Activated naive CD4-positive, alpha-beta T cell treated with anti-CD3 and anti-CD28 coated beads, Interleukin-2, amount 50 U/mL, for 72 hours (primary cell): Measurements from ENCODE around the gene MAP3K8. TPM values are rescaled to one million over a fixed set of nuclear protein-coding genes. Genes with fewer than 3 reads are reported as not detected.
"Not testable (repeated sequence)": the region's sequence is repeated elsewhere in the genome, so short reads cannot be mapped to it uniquely, and the experiment has no call there.

Experiments
- ATAC-seq, 2 donors: fragments of 150-1000 bp; cut with Tn5 transposase; 2 replicates each; pipeline ENCODE4 v1.10.0; 2021; ENCODE audit warnings: mild to moderate bottlenecking in 2 of 2, moderate library complexity in 2 of 2
- DNase-seq, 2 donors: peaks; one replicate each; pipeline ENCODE4 v3.0.0; 2021 to 2022; ENCODE audit warnings: low spot score in 2 of 2
- H3K27ac Mint-ChIP-seq, 2 donors: one replicate each; pipeline ENCODE4 v1.8.0; 2022; ENCODE audit warnings: mild to moderate bottlenecking in 2 of 2, mixed read lengths in 2 of 2
- H3K36me3 Mint-ChIP-seq, 2 donors: one replicate each; pipeline ENCODE4 v1.8.0; 2022; ENCODE audit warnings: mixed read lengths in 2 of 2
- H3K9me3 Mint-ChIP-seq, 2 donors: one replicate each; pipeline ENCODE4 v1.8.0; 2022; ENCODE audit warnings: mixed read lengths in 2 of 2
- total RNA-seq, 2 donors: library from RNA; stranded (reverse); gene quantifications; one replicate each; pipeline ENCODE4 v1.2.3, GENCODE V29; 2022

The MAP3K8 gene
- total RNA-seq, 2 donors from 2014 or later, result 20.2 to 25.8 TPM

DNA sequence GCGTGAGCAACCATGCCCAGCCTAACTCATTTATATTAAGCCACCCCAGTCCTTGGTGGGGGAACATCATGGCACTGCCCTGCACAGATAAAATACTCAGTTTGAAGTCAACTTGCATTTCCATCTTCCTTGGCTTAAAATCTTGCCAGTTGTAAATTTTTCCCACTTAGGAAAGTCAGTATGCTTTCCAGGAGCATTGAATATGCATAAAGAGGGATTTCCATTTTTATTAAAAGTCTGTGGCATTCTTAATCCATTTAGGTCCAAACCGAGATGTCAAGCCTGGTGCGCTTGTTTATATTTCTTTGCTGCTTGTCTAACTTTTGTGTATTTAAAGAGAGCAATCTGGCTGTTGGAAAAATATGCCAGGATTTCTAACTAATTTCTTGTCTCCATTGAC, 26.1 kb downstream of the MAP3K8 start:
- DNase-seq, result no peak
- H3K36me3 Mint-ChIP-seq, result peaks cover 9 to 14% of the 10 kb centered on the region in 2 donors
- no peak overlapping the region for H3K27ac Mint-ChIP-seq
- H3K9me3 Mint-ChIP-seq, result no peaks in the 10 kb centered on the region
- ATAC-seq, result no peak

DNA sequence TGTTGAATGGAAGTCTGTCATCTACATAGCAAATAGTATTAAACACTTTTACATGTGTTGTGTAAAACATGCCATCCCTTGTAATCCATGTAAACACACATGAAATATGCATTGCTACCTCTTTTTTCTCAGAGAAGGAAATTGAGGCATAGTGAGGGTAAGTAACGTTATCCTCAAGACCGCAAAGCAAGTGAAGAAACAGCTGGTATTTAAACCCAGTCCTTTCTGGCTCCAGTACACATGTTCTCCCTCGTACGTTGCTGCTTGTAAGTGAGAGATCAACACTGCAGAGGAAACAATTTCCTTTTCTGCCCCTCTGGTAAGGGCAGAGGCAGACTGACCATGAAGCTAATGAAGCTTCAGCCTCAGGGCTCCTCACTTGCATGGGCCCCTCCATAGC, 28.5 kb downstream of the MAP3K8 start:
- ATAC-seq (no peak), DNase-seq (no peak)
- Mint-ChIP-seq H3K9me3 (no peaks in the 10 kb centered on the region), H3K36me3 (peaks cover 9 to 14% of the 10 kb centered on the region in 2 donors), H3K27ac (no peak overlapping the region)

DNA sequence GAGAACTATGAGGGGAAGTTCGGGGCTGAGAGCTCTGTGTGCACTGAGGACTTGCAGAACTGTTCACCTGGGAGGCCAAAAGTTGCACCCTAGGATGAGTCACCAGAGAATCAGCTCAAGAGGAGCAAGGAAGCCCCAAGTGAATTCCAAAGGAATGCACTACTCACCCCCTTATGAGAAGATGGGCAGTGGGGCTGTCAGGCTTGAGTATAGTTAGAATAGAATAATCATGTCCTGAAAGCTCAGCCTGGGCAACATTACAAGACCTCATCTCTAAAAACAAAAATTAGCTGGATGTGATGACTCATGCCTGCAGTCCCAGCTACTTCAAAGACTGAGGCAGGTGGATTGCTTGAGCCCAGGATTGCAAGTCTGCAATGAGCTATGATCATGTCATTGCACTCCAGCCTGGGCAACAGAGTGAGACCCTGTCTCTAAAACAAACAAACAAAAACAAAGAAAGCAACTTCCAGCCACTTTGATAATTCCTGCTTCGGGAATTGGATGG, 30.0 kb downstream of the MAP3K8 start:
- H3K36me3 Mint-ChIP-seq, result peaks cover 9 to 14% of the 10 kb centered on the region in 2 donors
- no peak for DNase-seq
- peak; percentile 37 to 69 for ATAC-seq
- no peak overlapping the region for H3K27ac Mint-ChIP-seq
- H3K9me3 Mint-ChIP-seq, result no peaks in the 10 kb centered on the region

DNA sequence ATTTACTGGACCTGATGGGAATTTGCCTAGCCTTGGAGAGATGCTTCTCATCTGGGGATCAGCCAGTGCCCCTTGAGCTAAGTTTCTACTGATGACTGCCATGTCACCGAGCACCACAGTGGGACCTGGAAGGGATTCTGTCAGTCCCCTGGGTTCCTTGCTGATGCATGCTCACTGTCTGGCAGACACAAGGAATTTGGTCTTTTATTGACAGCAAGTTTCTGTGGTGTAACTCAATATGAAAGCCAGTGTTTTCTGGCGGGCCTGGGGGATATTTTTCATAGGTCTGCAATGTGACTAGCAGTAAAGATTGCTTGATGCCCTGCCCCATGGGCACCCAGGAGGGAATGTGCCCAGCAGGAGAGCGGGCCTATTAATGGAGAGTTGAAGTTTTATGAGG, 30.7 kb downstream of the MAP3K8 start:
- no peak overlapping the region for H3K27ac Mint-ChIP-seq
- H3K9me3 Mint-ChIP-seq, result no peaks in the 10 kb centered on the region
- DNase-seq, result no peak
- ATAC-seq, result no peak
- H3K36me3 Mint-ChIP-seq, result peaks cover 9 to 13% of the 10 kb centered on the region in 2 donors

DNA sequence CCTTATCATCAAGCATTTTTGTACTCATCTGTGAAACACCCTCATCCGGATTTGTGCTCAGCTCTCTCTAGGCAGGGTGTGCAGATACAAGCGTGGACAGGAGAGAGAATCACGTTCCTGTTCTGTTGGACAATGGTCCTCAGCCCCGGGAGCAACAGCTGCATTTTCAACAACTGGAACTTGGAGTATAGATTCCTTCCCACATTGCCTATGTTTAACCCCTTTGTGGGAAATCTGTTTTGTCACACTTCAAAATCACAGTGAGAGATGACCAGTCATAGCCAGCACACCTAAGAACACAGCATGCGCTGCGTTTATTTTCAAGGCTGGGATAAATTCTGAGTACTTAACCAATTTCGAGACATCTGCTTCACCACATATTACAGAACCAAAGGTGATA, 32.5 kb downstream of the MAP3K8 start:
- H3K36me3 Mint-ChIP-seq, result no peaks in the 10 kb centered on the region
- no peak for DNase-seq
- no peak overlapping the region for H3K27ac Mint-ChIP-seq
- no peak for ATAC-seq
- no peaks in the 10 kb centered on the region for H3K9me3 Mint-ChIP-seq

DNA sequence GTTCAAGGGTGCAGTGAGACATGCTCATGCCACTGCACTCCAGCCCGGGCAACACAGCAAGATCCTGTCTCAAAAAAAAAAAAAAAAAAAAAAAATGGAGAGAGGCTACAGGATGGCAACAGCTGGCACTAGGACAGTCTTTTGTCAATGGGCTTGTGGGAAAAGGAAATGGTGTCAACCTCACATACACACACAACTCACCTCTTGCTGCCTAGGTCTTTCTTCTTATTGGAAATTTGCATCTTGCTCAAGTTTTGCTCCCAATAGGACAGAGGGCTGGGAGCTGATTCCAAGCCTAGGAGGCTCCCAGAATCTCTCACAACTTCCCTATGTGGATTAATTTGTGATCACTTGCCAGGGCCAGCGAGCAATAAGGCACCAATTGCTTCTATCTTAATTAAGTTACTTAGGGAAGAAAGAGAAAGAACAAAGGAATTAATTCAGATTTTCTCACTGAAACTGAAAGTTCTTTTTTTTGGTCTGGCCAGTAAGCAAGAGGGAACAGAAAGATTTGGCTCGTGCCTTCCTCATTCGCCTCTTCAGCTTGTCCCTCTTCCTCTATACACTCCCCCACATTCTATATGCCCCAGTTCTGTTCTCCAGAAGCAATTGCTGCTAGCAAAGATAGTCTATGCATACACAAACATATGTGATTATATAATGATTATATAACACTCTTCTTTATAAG, 33.8 kb downstream of the MAP3K8 start:
- Mint-ChIP-seq H3K9me3 (no peaks in the 10 kb centered on the region), H3K36me3 (no peaks in the 10 kb centered on the region), H3K27ac (peak overlapping the region in 1 of 2 donors; percentile 15)
- DNase-seq, result no peak
- no peak for ATAC-seq

DNA sequence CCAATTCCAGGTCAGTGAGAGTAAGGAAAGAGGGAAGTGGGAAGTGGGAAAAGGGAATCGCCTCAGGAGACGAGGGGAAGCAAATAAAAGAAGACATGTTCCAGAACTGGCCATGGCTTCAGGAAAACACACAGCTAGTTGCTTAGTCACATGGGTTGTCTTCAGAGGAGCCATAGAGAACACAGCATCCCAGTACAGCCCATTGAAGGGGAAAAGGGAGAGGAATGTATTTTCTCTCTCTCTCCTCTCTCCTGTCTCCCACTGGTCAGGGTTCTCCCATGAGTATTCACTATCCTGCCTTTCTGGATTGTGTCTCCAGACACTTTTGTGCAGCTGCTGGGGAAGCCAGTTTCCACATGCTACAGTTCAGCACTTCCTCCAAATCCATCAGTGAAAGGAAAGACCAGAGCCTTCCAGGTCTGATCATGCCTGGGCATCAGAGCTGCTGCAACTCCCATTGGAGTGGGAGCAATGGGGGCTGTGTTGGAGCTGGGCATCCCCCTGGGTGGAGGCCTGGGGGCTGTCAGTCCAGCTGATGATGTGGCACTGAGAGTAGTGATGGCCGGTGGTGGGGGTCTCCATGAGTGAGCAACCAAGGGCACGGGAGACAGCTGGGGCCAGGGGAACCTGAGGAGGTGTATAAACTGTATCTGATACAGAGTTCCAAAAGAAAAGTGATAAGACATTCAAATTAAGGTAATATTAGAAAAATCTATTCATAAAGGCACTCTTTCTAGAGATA, 38.6 kb downstream of the MAP3K8 start:
- no peaks in the 10 kb centered on the region for H3K36me3 Mint-ChIP-seq
- ATAC-seq, result no peak
- H3K9me3 Mint-ChIP-seq, result no peaks in the 10 kb centered on the region
- peak overlapping the region in 1 of 2 donors; percentile 10 for H3K27ac Mint-ChIP-seq
- no peak for DNase-seq

DNA sequence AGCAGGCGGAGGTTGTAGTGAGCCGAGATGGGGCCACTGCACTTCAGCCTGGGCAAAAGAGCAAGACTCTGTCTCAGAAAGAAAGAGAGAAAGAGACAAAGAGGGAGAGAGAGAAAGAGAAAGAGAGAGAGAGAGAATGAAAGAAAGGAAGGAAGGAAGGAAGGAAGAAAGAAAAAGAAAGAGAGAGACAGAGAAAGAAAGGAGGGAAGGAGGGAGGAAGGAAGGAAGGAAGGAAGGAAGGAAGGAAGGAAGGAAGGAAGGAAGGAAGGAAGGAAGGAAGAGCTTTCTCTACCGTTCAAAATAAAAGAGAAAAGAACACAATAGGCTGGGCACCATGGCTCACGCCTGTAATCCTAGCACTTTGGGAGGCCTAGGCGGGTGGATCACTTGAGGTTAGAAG, 41.5 kb downstream of the MAP3K8 start:
- H3K27ac Mint-ChIP-seq, DNase-seq, H3K36me3 Mint-ChIP-seq, ATAC-seq, H3K9me3 Mint-ChIP-seq: not testable (repeated sequence)

DNA sequence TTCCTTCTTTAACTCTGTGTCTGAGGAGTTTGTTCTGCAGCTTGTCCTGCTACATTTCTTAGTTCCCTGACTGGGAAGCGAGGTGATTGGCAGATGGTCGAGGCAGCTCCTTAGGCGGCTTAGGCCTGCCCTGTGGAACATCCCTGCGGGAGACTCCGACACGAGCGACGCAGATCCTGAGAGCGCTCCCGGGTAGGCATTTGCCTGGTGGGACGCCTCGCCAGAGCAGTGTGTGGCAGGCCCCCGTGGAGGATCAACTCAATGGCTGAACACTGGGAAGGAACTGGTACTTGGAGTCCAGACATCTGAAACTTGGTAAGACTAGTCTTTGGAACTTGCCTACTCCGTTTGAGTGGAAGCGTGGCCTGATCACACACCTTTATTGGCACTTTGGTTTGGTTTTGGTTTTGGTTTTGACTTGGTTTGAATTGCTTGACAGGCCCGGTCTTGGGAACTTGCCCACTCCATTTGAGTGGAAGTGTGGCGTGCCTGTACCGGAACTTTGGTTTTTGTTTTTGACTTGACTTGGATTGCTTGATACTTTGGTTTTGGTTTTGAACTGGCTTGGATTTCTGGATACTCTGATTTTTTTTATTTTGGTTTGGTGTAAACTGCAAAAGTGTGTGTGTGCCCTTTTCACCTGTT, 42.6 kb downstream of the MAP3K8 start:
- Mint-ChIP-seq H3K27ac (no peak overlapping the region), H3K9me3 (peaks cover 0 to 4% of the 10 kb centered on the region in 2 donors), H3K36me3 (peaks cover 0 to 4% of the 10 kb centered on the region in 2 donors)
- no peak for DNase-seq
- ATAC-seq, result no peak

DNA sequence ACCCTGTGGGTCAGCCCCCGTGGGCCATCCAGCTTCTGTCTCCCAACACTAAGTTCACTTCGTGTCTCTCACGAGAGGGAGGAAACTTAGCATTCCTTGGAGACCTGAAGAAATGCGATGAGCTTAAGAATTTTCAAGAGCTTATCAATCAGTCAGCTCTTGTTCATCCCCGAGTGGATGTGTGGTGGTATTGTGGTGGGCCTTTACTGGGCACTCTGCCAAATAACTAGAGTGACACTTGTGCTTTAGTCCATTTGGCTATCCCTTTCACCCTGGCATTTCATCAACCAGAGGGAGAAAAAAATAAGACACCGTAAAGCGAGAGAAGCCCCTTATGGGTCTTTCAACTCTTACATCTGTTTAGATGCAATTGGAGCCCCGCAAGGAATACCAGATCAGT, 45.5 kb downstream of the MAP3K8 start:
- not testable (repeated sequence) for H3K9me3 Mint-ChIP-seq, ATAC-seq, H3K27ac Mint-ChIP-seq, DNase-seq
- peaks cover 0 to 18% of the 10 kb centered on the region in 2 donors for H3K36me3 Mint-ChIP-seq

DNA sequence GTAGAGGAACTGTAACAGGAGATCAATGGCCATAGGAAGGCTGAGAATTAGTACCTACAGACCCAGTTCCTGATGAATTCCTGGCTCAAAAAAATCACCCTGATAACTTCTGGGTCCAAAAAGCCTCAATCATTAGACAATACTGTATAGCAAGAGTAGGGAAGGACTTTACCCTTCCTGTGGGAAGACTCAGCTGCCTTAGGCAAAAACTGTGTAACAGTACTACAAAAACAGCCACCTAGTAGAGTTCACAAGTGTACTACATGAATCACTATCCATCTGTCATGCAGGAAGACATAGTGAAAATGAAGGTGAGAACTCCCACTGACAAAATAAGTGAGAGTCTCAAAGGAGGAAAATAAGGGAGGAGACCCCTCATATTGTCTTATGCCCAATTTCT, 47.6 kb downstream of the MAP3K8 start:
- Mint-ChIP-seq H3K36me3 (peaks cover 0 to 18% of the 10 kb centered on the region in 2 donors), H3K27ac (no peak overlapping the region), H3K9me3 (peaks cover 0 to 5% of the 10 kb centered on the region in 2 donors)
- no peak for ATAC-seq
- DNase-seq, result no peak

DNA sequence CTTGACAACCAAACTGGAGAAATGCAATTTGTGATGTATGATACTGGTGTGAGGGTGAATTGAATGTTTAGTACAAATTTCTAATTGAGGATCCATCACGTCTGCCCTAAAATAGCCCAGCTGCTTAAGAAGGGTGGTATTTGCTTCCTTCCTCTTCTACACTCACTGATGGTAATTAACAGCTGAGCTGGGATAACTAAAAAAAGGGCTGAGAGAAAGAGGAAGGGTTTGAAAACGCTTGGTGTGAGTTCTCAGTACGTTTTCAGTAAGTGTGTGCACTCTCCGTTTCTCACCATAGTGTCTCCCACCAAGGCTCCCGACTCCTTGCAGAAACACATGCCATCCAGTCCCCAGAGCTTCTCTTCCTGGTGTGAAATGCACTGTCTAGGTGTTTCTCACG, 54.3 kb downstream of the MAP3K8 start:
- ATAC-seq, result no peak
- H3K27ac Mint-ChIP-seq, result no peak overlapping the region

DNA sequence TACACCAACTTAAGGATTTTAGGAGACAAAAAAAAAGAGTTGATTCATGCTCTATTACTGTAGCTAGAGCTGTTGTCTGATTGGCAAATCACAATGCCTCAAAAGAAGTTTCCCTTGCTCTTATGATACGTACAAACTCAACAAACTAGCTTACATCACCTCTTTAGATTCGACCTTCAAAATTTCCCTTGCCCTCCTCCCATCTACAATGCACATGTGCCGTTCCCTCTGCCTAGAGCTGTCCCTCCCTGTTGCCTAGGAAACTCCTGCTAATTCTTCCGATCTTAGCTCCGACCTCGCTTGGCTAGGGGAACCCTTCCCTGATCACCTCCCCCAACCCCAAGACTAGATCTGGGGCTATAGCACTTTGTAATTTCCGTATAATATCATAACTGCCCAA, 55.4 kb downstream of the MAP3K8 start:
- H3K36me3 Mint-ChIP-seq, result no peaks in the 10 kb centered on the region

More for the DNA sequence above, 54.3 kb downstream of the MAP3K8 start:
- H3K36me3 Mint-ChIP-seq, result no peaks in the 10 kb centered on the region
- no peak for DNase-seq
- no peaks in the 10 kb centered on the region for H3K9me3 Mint-ChIP-seq

DNA sequence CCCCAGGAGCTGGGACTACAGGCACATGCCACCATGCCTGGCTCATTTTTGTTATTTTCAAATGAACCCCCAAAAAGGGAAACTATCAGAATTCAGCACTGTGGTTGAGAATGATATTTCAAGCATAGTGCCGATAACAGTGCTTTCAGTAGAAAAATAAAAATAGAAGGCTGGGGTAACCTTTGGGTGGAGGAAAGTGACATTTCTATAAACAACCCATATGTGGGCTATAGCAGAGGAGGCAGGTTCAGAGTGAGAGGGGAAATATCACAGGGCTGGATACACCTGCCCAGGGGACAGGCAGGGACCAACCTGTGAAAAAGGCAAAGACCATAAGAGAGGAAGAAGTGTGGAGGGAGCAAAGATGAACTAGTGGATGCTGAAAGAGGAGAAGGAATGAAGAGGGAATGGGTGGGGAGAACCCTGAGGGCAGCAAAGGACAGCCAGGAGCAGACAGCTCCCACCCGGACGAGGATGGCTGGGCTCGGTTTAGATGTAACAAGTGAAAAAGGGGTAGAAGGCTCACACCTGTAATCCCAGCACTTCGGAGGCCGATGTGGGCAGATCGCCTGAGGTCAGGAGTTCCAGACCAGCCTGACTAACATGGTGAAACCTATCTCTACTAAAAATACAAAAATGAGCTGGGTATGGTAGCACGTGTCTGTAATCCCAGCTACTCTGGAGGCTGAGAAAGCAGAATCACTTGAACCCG, 56.5 kb downstream of the MAP3K8 start:
- Mint-ChIP-seq H3K9me3 (peaks cover 0 to 2% of the 10 kb centered on the region in 2 donors), H3K27ac (peak overlapping the region in 1 of 2 donors; percentile 38), H3K36me3 (no peaks in the 10 kb centered on the region)
- ATAC-seq, result no peak
- DNase-seq, result no peak

More for the DNA sequence above, 55.4 kb downstream of the MAP3K8 start:
- ATAC-seq (no peak), DNase-seq (no peak)
- no peak overlapping the region for H3K27ac Mint-ChIP-seq
- H3K9me3 Mint-ChIP-seq, result no peaks in the 10 kb centered on the region

DNA sequence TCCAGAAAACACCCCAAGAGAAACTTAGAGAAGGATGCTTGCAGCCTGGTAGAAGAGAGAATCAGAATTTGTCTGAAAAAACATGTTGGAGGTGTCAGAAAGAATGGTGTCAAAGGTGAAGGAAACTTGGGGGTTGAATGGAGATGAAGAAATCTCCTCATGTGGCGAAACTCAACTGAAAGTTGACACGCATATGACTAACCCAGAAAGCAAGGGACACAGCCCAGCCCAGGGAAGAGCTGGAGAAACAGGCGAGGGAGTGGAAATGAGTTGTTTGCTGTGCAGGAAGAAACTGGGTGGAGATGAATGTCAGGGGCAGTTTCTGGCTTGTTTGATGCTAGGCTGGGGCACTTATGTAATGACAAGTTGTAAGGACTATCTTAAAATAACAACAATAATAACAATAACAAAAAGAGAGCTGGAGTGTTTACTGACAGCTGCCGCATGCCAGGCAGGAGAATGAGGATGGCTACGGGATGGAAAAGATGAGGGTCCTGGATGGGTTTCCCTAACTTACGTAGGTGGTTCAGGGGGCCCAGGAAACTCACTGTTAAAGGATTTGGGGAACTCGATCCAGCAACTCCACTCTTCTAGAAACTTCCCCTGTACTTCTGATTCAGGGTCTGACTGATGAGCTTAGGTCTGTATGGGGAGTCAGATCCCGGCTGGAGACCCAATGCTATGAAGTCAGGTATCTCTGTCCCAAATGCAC, 57.4 kb downstream of the MAP3K8 start:
- DNase-seq, result no peak
- Mint-ChIP-seq H3K9me3 (peaks cover 0 to 3% of the 10 kb centered on the region in 2 donors), H3K27ac (peak overlapping the region; percentile 38 to 44), H3K36me3 (no peaks in the 10 kb centered on the region)
- ATAC-seq, result peak; percentile 27 to 75

DNA sequence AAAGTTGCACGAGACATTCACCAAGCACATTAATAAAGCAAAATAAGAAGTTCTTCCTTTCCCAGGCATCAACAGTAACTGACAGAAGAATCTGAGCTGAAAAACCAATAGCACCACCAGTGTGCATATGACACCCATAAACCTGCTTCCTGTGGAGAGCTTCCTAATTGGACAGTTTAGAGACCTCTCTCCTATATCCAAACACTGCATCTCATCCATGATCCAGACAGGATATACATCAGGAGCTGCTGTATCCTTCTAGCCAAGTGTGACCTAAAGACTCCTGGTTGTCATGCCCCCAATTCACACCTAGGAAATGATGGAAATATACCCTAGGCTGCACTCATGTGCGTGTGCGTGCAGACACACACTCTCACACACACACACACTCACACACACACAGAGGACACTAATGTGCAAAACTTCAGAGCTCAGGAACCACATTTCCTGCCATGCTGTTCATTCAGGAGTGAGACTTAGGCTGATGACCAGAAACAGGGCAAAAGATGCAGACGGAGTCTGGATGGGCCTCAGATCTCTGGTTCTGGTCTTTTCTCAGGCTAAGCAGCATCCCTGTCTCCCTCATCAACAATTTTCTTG, 58.0 kb downstream of the MAP3K8 start:
- no peaks in the 10 kb centered on the region for H3K36me3 Mint-ChIP-seq
- DNase-seq (no peak), ATAC-seq (no peak)
- peaks cover 0 to 3% of the 10 kb centered on the region in 2 donors for H3K9me3 Mint-ChIP-seq
- H3K27ac Mint-ChIP-seq, result no peak overlapping the region
